Caco-2 (cell line): ENCODE measurements around the gene TMPRSS7. TPM values are rescaled to one million over a fixed set of nuclear protein-coding genes. Genes with fewer than 3 reads are reported as not detected.

ENCODE experiments used
- Bru-seq: library from RNA; stranded (reverse); fragments of 400-500 nt; gene quantifications from one replicate; lab custom pipeline; 2021; lab: Mats Ljungman, UMichigan
- BruChase-seq, 2 experiments: library from RNA; stranded (reverse); fragments of 400-500 nt; gene quantifications; one replicate each; lab custom pipeline; 2021; lab: Mats Ljungman, UMichigan
- BruUV-seq: library from RNA; stranded (reverse); fragments of 400-500 nt; replicated peaks from 2 replicates; lab custom pipeline; 2021; lab: Mats Ljungman, UMichigan
- CTCF ChIA-PET: fragments of 300-600 bp; sonication (Branson Sonifier 250); formaldehyde crosslinking; loops from one replicate; lab custom pipeline; 2022; ENCODE audit warnings: antibody characterized with exemption; lab: Charles Lee
- POLR2A ChIA-PET: fragments of 300-600 bp; sonication (Branson Sonifier 250); formaldehyde crosslinking; loops from one replicate; lab custom pipeline; 2022; ENCODE audit warnings: antibody characterized with exemption; lab: Charles Lee
- DNase-seq, 2 experiments: peaks; one replicate each; pipeline versions ENCODE4 v3.0.0 to v3.0.0-alpha.2; 2020 to 2022
- H3K27me3 ChIP-seq: replicated peaks from 2 replicates; pipeline ENCODE4 v1.6.0; 2011; ENCODE audit warnings: low read length; ENCODE audit not compliant: control insufficient read depth, insufficient read depth
- H3K36me3 ChIP-seq: 2 replicates; pipeline ENCODE4 v1.5.1; 2011; ENCODE audit warnings: low read length; ENCODE audit not compliant: control insufficient read depth, insufficient read depth
- H3K4me1 ChIP-seq: fragments of 250-450 bp; sonication (Bioruptor Pico); 2 replicates; pipeline ENCODE4 v1.5.1; 2020; ENCODE audit warnings: mild to moderate bottlenecking
- H3K4me3 ChIP-seq: 2 replicates; pipeline ENCODE4 v1.5.1; 2011; ENCODE audit warnings: low read depth, mild to moderate bottlenecking, control low read depth, low read length
- H3K9me3 ChIP-seq: fragments of 250-450 bp; sonication (Bioruptor Pico); 2 replicates; pipeline ENCODE4 v1.5.1; 2020; ENCODE audit warnings: mild to moderate bottlenecking, moderate library complexity
- H3K27ac Mint-ChIP-seq: one replicate; pipeline ENCODE4 v1.8.0; 2022; ENCODE audit warnings: mixed read lengths; ENCODE audit not compliant: unreplicated experiment
- H3K27me3 Mint-ChIP-seq: one replicate; pipeline ENCODE4 v1.8.0; 2022; ENCODE audit warnings: mixed read lengths; ENCODE audit not compliant: insufficient read depth, unreplicated experiment
- H3K36me3 Mint-ChIP-seq: one replicate; pipeline ENCODE4 v1.8.0; 2022; ENCODE audit warnings: mild to moderate bottlenecking, mixed read lengths; ENCODE audit not compliant: insufficient read depth, unreplicated experiment
- H3K4me1 Mint-ChIP-seq: one replicate; pipeline ENCODE4 v1.8.0; 2022; ENCODE audit warnings: low read depth, mixed read lengths; ENCODE audit not compliant: unreplicated experiment
- H3K4me3 Mint-ChIP-seq: one replicate; pipeline ENCODE4 v1.8.0; 2022; ENCODE audit warnings: mild to moderate bottlenecking, moderate library complexity, mixed read lengths; ENCODE audit not compliant: unreplicated experiment
- H3K9me3 Mint-ChIP-seq: one replicate; pipeline ENCODE4 v1.8.0; 2022; ENCODE audit warnings: mixed read lengths; ENCODE audit not compliant: unreplicated experiment
- CTCF ChIP-seq, 2 experiments: fragments of 200-600 bp in 1 of 2; IDR thresholded peaks; 1 replicate in 1 of 2; 2 replicates in 1 of 2; pipeline versions ENCODE4 v1.5.1 to v1.8.0; 2011 to 2022; ENCODE audit warnings: antibody characterized with exemption in 1 of 2, control low read depth in 1 of 2, inconsistent platforms in 1 of 2, low read depth in 1 of 2, low read length in 1 of 2, mild to moderate bottlenecking in 1 of 2, moderate library complexity in 1 of 2; ENCODE audit not compliant: insufficient read depth in 1 of 2, severe bottlenecking in 1 of 2, unreplicated experiment in 1 of 2
- intact Hi-C: fragments of 100-400 bp; cut with micrococcal nuclease; formaldehyde crosslinking; loops from one replicate; pipeline ENCODE4 v1.10.0; 2022; ENCODE audit not compliant: unreplicated experiment
- long read RNA-seq: library from polyadenylated mRNA; stranded (forward); transcript quantifications from one replicate; pipeline ENCODE4 v2.0.0, GENCODE V29; 2022
- total RNA-seq: library from RNA; stranded (reverse); gene quantifications from 2 replicates; pipeline ENCODE4 v1.2.3, GENCODE V29; 2022

TMPRSS7 gene
- total RNA-seq (0.16 and 0.36 TPM in 2 replicates), Bru-seq, nascent RNA (percentile 27 among the genes with signal in this experiment), BruChase-seq, experiment 1, labeled RNA remaining after a 2-hour chase (percentile 18 among the genes with signal in this experiment), BruChase-seq, experiment 2, labeled RNA remaining after a 6-hour chase (percentile 20 among the genes with signal in this experiment)
- long read RNA-seq, partial matches to known transcripts = 1 of 2 reads
- long read RNA-seq, other reads (novel, unspliced or antisense) = 1 of 2 reads

- no peak for TF ChIP-seq CTCF (IDR thresholded peaks at IDR 0.05; ENCODE audit: insufficient read depth in 1 of 2, low read depth in 1 of 2, low read length in 1 of 2, severe bottlenecking in 1 of 2, unreplicated experiment in 1 of 2)
- H3K27ac Mint-ChIP-seq = no peak within 1 kb of the TSS
Measured at GRCh38 chr3:112034436-112034835, at the start of gene TMPRSS7. Gene TMPRSS7, plus strand, starts transcription at chr3:112034736. Its CDS starts 110 bp downstream, at chr3:112034846.

GRCh38 chr3:111986800-111987199, 47.7 kb upstream of the TMPRSS7 start:
- Mint-ChIP-seq H3K27me3 (no peaks in the 10 kb centered on the region), H3K4me1 (no peaks in the 10 kb centered on the region), H3K9me3 (no peaks in the 10 kb centered on the region), H3K36me3 (peaks cover 40% of the 10 kb centered on the region), H3K4me3 (no peak overlapping the region), H3K27ac (no peak overlapping the region)
- Histone ChIP-seq H3K36me3 (no peaks in the 10 kb centered on the region; the same call in 1 of the 2 replicates), H3K4me1 (no peaks in the 10 kb centered on the region), H3K27me3 (no peaks in the 10 kb centered on the region), H3K9me3 (no peaks in the 10 kb centered on the region), H3K4me3 (no peak overlapping the region)
- DNase-seq = no peak
- no peak for TF ChIP-seq CTCF (IDR thresholded peaks at IDR 0.05; ENCODE audit: insufficient read depth in 1 of 2, low read depth in 1 of 2, low read length in 1 of 2, severe bottlenecking in 1 of 2, unreplicated experiment in 1 of 2)
- BruUV-seq = no TSS peak
- intact Hi-C loops = loop anchor here (5.0 kb wide), 1 partner anchor 106 kb away; no protein-coding TSS in a partner anchor
- CTCF ChIA-PET = interaction anchor here (0.9 kb wide), 1 partner anchor 57 kb away, joined by 3 read pairs; no protein-coding TSS in a partner anchor
- POLR2A ChIA-PET = no interaction called here

More at GRCh38 chr3:112034436-112034835, at the start of gene TMPRSS7:
- no peak for DNase-seq
- Mint-ChIP-seq H3K9me3 (no peaks in the 10 kb centered on the region), H3K36me3 (no peaks in the 10 kb centered on the region), H3K27me3 (no peaks in the 10 kb centered on the region), H3K4me1 (peaks cover 7% of the 10 kb centered on the region), H3K4me3 (no peak within 1 kb of the TSS)
- Histone ChIP-seq H3K36me3 (no peaks in the 10 kb centered on the region), H3K4me1 (no peaks in the 10 kb centered on the region), H3K9me3 (no peaks in the 10 kb centered on the region), H3K4me3 (no peak within 1 kb of the TSS), H3K27me3 (no peaks in the 10 kb centered on the region)
- ChIA-PET CTCF (interaction anchor here (0.8 kb wide), 1 partner anchor 9 kb away, joined by 3 read pairs; no protein-coding TSS in a partner anchor), POLR2A (no interaction called here)
- intact Hi-C loops = no loop called here
- no TSS peak for BruUV-seq

- Histone ChIP-seq H3K36me3 (no peaks in the 10 kb centered on the region), H3K4me3 (no peak overlapping the region), H3K27me3 (no peaks in the 10 kb centered on the region), H3K9me3 (no peaks in the 10 kb centered on the region), H3K4me1 (no peaks in the 10 kb centered on the region)
- intact Hi-C loops = loop anchor here (1.0 to 5.0 kb wide), 3 partner anchors 24 to 103 kb away; no protein-coding TSS in a partner anchor
- ChIA-PET CTCF (interaction anchor here (0.7 to 2.4 kb wide), 10 partner anchors 10 to 272 kb away, joined by 4 to 66 read pairs (median 4); partner anchors contain the start of gene ABHD10), POLR2A (interaction anchor here (1.2 kb wide), 1 partner anchor 10 kb away, joined by 7 read pairs; the partner anchor contains the start of gene ABHD10)
- no peaks in the 10 kb centered on the region for H3K9me3 Mint-ChIP-seq
- TF ChIP-seq CTCF (IDR thresholded peaks at IDR 0.05; ENCODE audit: insufficient read depth in 1 of 2, low read depth in 1 of 2, low read length in 1 of 2, severe bottlenecking in 1 of 2, unreplicated experiment in 1 of 2) = peak; percentile 67 to 83
- H3K27me3 Mint-ChIP-seq = no peaks in the 10 kb centered on the region
- H3K4me3 Mint-ChIP-seq = no peak overlapping the region
- DNase-seq = peak in 1 of 2 experiments; percentile 44
- no peak overlapping the region for H3K27ac Mint-ChIP-seq
- no peaks in the 10 kb centered on the region for H3K4me1 Mint-ChIP-seq
- no TSS peak for BruUV-seq
- peaks cover 45% of the 10 kb centered on the region for H3K36me3 Mint-ChIP-seq
Measured at GRCh38 chr3:111989061-111989678, 45.4 kb upstream of the TMPRSS7 start.
